Activated CD4-positive, alpha-beta T cell treated with anti-CD3 and anti-CD28 coated beads, Interleukin-2, amount 50 U/mL, for 48 hours (primary cell): ENCODE results near the gene CCDC192.
"Not testable (repeated sequence)": the region's sequence is repeated elsewhere in the genome, so short reads cannot be mapped to it uniquely, and the experiment has no call there.

Source experiments
- DNase-seq, 2 experiments: peaks; one replicate each; pipeline ENCODE4 v3.0.0-alpha.2; 2020

The CCDC192 gene

GRCh38 chr5:127813633-127814587, 110.7 kb downstream of the CCDC192 start:
- DNase-seq: no peak

GRCh38 chr5:127814588-127814973, 111.4 kb downstream of the CCDC192 start:
- DNase-seq: no peak

GRCh38 chr5:127820910-127821553, 117.8 kb downstream of the CCDC192 start:
- no peak for DNase-seq

DNA sequence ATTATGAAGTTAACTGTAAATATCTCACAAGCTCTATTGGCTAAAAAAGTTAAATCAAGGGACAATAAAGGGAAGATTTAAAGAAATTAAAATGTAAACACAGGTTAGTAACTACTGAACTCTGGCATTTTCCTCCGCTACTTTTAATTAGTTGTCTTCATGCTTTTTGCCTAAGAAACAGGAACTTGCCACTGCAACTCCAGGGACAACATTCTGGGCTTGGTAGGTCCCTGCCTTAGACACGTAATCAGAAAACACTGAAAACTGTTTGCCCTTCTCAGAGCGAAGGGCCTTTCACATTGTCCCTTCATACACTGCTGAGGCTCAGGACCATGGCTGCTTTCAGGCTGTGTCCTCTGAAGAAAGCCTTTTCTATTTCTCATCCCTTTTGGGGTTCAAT, 118.7 kb downstream of the CCDC192 start:
- no peak for DNase-seq

GRCh38 chr5:127824126-127824525, 120.9 kb downstream of the CCDC192 start:
- DNase-seq: no peak

- no peak for DNase-seq
Measured at GRCh38 chr5:127826011-127826410, 122.8 kb downstream of the CCDC192 start.

GRCh38 chr5:127827451-127827850, 124.3 kb downstream of the CCDC192 start:
- DNase-seq: no peak

DNA sequence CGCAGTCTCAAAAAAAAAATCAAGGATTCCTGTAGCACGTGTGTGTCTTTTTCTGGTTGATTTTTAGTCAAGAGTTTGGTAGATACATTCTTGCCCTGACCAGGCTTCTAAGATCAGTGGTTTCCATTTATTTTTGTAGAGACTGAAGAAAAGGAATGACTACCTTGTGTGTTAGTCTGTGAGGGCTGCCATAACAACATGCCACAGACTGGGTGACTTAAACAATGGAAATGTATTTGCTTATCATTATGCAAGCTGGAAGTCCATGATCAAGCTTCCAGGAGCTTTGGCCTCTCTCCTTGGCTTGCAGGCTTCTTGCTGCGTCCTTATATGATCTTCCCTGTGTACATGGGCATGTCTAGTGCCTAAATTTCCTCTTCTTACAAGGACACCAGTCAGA, 127.0 kb downstream of the CCDC192 start:
- no peak for DNase-seq

- DNase-seq: no peak
Measured at GRCh38 chr5:127830829-127831598, 127.8 kb downstream of the CCDC192 start.

DNA sequence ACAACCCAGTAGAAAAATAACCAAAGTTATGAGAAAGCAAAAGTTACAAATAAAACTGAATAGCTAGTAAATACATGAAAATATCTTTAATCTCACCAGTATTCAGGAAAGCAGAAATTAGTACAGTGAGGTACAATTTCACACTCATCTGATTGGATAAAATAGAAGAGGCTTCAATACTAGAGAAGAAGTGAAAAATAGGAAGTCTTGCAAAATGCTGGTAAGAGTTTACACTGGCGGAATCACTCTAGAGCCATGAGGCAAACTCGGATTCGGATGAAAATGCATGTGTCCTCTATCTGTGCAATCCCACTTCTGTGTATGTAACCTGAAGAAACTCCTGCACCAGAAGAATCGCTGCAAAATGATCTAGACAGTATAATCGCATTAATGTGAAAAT, 128.9 kb downstream of the CCDC192 start:
- no peak for DNase-seq

DNA sequence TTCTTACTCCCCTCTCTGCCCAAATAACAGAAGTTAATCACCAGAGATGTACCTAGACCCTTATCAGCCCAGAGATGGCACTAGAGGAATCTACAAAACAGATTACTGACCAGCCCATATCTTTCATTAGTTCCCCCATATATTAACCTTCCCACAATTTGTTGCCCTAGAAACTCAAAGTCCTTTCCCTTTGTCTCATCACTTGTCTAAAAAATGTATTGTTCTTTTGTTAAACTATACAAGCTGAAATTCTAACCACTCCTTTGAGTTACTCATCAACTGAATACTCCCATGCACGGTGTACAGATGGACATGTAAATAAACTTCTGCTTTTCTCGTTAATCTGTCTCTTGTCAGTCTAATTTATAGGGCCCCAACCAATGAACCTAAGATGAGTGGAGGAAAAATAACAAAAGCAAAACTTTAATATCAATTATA, 130.9 kb downstream of the CCDC192 start:
- no peak for DNase-seq

GRCh38 chr5:127834554-127834953, 131.4 kb downstream of the CCDC192 start:
- DNase-seq: no peak

GRCh38 chr5:127838661-127839060, 135.5 kb downstream of the CCDC192 start:
- DNase-seq: no peak

- no peak for DNase-seq
Measured at GRCh38 chr5:127839072-127839471, 135.9 kb downstream of the CCDC192 start.

- DNase-seq: no peak
Measured at GRCh38 chr5:127839496-127840197, 136.5 kb downstream of the CCDC192 start.

- no peak for DNase-seq
Measured at GRCh38 chr5:127840198-127840524, 137.0 kb downstream of the CCDC192 start.

DNA sequence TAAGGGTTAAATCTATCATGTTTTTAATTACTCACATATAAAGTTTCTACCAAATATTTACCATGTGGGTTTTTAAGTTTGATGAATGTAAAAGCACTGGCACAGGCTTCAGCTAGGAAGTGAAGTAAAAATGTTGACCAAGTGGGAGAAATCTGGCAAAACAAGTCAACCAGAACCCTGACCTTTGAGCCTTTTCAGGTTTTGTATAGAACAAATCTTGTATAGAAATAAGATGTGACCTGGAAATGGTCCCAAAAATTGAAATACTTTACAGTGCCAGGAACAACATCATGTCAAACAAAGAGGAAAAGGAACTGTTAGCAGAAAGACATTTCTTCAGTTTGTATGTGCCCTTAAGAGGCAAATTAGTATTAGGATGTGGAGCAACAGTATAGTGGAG, 137.6 kb downstream of the CCDC192 start:
- DNase-seq: no peak

DNA sequence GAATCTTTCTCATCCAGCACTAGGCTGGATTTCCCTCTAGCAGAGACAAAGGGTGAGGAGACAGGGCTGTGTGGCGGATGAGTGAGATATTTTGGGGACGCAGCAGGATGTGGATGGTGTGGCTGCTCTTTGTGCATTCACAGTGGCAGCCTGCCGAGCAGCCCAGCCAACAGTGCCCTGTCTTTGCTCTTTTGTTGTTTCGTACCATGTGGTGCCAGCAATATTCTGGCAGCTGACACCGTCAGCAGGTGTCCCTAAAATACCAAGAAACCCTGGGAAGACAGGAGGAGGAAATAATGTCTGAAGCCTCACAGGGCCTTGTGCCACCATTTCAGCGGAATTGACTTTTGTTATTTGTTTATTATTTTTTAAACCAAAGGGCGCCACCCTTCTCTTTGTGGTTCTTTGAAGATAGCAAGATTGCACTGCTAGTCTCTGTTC, 141.4 kb downstream of the CCDC192 start:
- no peak for DNase-seq

- DNase-seq: no peak
Measured at GRCh38 chr5:127846884-127847283, 143.7 kb downstream of the CCDC192 start.

- not testable (repeated sequence) for DNase-seq
Measured at GRCh38 chr5:127847641-127848040, 144.4 kb downstream of the CCDC192 start.

- no peak for DNase-seq
Measured at GRCh38 chr5:127848098-127848497, 144.9 kb downstream of the CCDC192 start.

DNA sequence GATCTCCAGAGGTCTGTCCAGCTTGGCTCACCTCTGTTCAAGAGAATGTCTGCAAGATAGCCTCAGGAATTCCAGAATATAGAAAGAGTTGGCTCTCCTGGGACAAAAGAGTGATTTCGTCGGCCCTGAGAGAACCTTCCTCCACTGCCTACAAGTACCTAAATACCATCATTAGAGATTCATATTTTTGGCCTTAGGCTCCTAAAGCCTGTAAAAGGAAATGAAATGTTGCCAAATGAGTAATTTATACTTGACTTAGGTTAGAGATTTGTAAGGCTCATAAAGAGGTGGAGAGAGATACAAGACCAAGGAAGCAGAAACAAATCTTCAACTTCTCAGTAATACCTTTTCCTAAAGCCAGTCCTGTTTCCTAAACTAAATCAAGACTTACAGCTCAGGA, 146.2 kb downstream of the CCDC192 start:
- DNase-seq: no peak

- DNase-seq: no peak
Measured at GRCh38 chr5:127849891-127850290, 146.7 kb downstream of the CCDC192 start.
